HepG2 (cell line): ENCODE measurements around the gene SLC35F3.

Experiments used
- IKZF4 ChIP-seq: sonication (generic); formaldehyde crosslinking; IDR thresholded peaks from 2 replicates; pipeline ENCODE4 v1.5.1; 2020; ENCODE audit warnings: borderline replicate concordance, mild to moderate bottlenecking, low read depth, missing genetic modification reagents; ENCODE audit errors: not compliant biosample characterization
- ZC3H4 ChIP-seq: sonication (generic); formaldehyde crosslinking; IDR thresholded peaks from 2 replicates; pipeline ENCODE4 v1.4.0; 2020; ENCODE audit warnings: missing genetic modification reagents, borderline replicate concordance
- ZNF615 ChIP-seq: sonication (generic); formaldehyde crosslinking; IDR thresholded peaks from 2 replicates; pipeline ENCODE4 v1.5.0; 2020; ENCODE audit warnings: mild to moderate bottlenecking, missing genetic modification reagents, borderline replicate concordance

- TF ChIP-seq IKZF4 (CRISPR knock-in tag): no peak
- TF ChIP-seq ZNF615: no peak
- TF ChIP-seq ZC3H4 (CRISPR knock-in tag): no peak
These were observed 416.1 kb downstream of the SLC35F3 start for GRCh38 chr1:234320549-234320948.
